Fibroblast of villous mesenchyme (primary cell): ENCODE data around the gene UBR1. TPM values are rescaled to one million over a fixed set of nuclear protein-coding genes. Genes with fewer than 3 reads are reported as not detected.

Experiments
- DNase-seq: peaks from one replicate; pipeline ENCODE4 v3.0.0-alpha.2; 2010; ENCODE audit warnings: low read depth
- H3K4me3 ChIP-seq: 2 replicates; pipeline ENCODE4 v1.5.1; 2011; ENCODE audit warnings: low read depth, mild to moderate bottlenecking, low read length
- CTCF ChIP-seq: IDR thresholded peaks from 2 replicates; pipeline ENCODE4 v1.5.1; 2012; ENCODE audit warnings: low read depth, mild to moderate bottlenecking, low read length; ENCODE audit not compliant: insufficient read depth
- total RNA-seq: library from RNA; depleted of rRNA; stranded (reverse); fragments of >200 nt; gene quantifications from 2 replicates; pipeline ENCODE4 v1.2.3, GENCODE V29; 2012

UBR1 gene
- total RNA-seq, 1 donor: 76.0 TPM

- no peak for DNase-seq
- TF ChIP-seq CTCF: no peak
Measured at GRCh38 chr15:43107751-43108150, 1.9 kb upstream of the UBR1 start.

GRCh38 chr15:43106486-43106829 is 620 bp upstream of the UBR1 start:
- peak overlapping the region; percentile 93 for H3K4me3 ChIP-seq
- DNase-seq: no peak
- TF ChIP-seq CTCF: no peak

More at GRCh38 chr15:43107751-43108150, 1.9 kb upstream of the UBR1 start:
- no peak overlapping the region for H3K4me3 ChIP-seq

- no peak for TF ChIP-seq CTCF
- peak overlapping the region; percentile 93 for H3K4me3 ChIP-seq
- no peak for DNase-seq
Measured at GRCh38 chr15:43105077-43105736, 631 bp downstream of the UBR1 start.

- no peak for DNase-seq
- TF ChIP-seq CTCF: no peak
- peak overlapping the region; percentile 24 for H3K4me3 ChIP-seq
Measured at GRCh38 chr15:43104426-43104825, 1.4 kb downstream of the UBR1 start.

GRCh38 chr15:43103907-43104306 is 1.9 kb downstream of the UBR1 start:
- no peak for TF ChIP-seq CTCF
- no peak overlapping the region for H3K4me3 ChIP-seq
- no peak for DNase-seq

GRCh38 chr15:43102187-43102586 is 3.7 kb downstream of the UBR1 start:
- H3K4me3 ChIP-seq: no peak overlapping the region
- TF ChIP-seq CTCF: no peak
- no peak for DNase-seq

- H3K4me3 ChIP-seq: no peak overlapping the region
- no peak for TF ChIP-seq CTCF
- no peak for DNase-seq
Measured at GRCh38 chr15:43100971-43101370, 4.9 kb downstream of the UBR1 start.
